Calu3 (cell line): ENCODE data around the gene FBXO41. TPM values are rescaled to one million over a fixed set of nuclear protein-coding genes. Genes with fewer than 3 reads are reported as not detected.

Experiments used
- BruUV-seq: library from RNA; stranded (reverse); fragments of 400-500 nt; replicated peaks from 2 replicates; lab custom pipeline; 2021; lab: Mats Ljungman, UMichigan
- CTCF ChIA-PET: fragments of 300-600 bp; sonication (Branson Sonifier 250); formaldehyde crosslinking; loops from one replicate; lab custom pipeline; 2022; ENCODE audit warnings: antibody characterized with exemption; lab: Charles Lee
- DNase-seq: peaks from one replicate; pipeline ENCODE4 v3.0.0; 2022
- H3K27ac Mint-ChIP-seq: one replicate; pipeline ENCODE4 v1.8.0; 2022; ENCODE audit warnings: mixed read lengths; ENCODE audit not compliant: unreplicated experiment
- H3K27me3 Mint-ChIP-seq: one replicate; pipeline ENCODE4 v1.8.0; 2022; ENCODE audit warnings: mixed read lengths; ENCODE audit not compliant: unreplicated experiment
- H3K36me3 Mint-ChIP-seq: one replicate; pipeline ENCODE4 v1.8.0; 2022; ENCODE audit warnings: mild to moderate bottlenecking, moderate library complexity, mixed read lengths; ENCODE audit not compliant: insufficient read depth, unreplicated experiment
- H3K4me1 Mint-ChIP-seq: one replicate; pipeline ENCODE4 v1.8.0; 2022; ENCODE audit warnings: mild to moderate bottlenecking, low read depth, mixed read lengths; ENCODE audit not compliant: unreplicated experiment
- H3K4me3 Mint-ChIP-seq: one replicate; pipeline ENCODE4 v1.8.0; 2022; ENCODE audit warnings: mild to moderate bottlenecking, low read depth, moderate library complexity, mixed read lengths; ENCODE audit not compliant: unreplicated experiment
- H3K9me3 Mint-ChIP-seq: one replicate; pipeline ENCODE4 v1.8.0; 2022; ENCODE audit warnings: low read depth, mixed read lengths; ENCODE audit not compliant: unreplicated experiment
- intact Hi-C: fragments of 100-400 bp; cut with micrococcal nuclease; formaldehyde crosslinking; loops from one replicate; pipeline ENCODE4 v1.10.0; 2022; ENCODE audit not compliant: unreplicated experiment
- total RNA-seq: library from RNA; stranded (reverse); gene quantifications from 2 replicates; pipeline ENCODE4 v1.2.3, GENCODE V29; 2022
- TF ChIP-seq, protein P1 (sequence below): fragments of 200-600 bp; IDR thresholded peaks from one replicate; pipeline ENCODE4 v1.8.0; 2022; ENCODE audit warnings: antibody characterized with exemption; ENCODE audit not compliant: unreplicated experiment

The FBXO41 gene
- total RNA-seq, 1 experiment from 2014 or later = 15.0 TPM

DNA sequence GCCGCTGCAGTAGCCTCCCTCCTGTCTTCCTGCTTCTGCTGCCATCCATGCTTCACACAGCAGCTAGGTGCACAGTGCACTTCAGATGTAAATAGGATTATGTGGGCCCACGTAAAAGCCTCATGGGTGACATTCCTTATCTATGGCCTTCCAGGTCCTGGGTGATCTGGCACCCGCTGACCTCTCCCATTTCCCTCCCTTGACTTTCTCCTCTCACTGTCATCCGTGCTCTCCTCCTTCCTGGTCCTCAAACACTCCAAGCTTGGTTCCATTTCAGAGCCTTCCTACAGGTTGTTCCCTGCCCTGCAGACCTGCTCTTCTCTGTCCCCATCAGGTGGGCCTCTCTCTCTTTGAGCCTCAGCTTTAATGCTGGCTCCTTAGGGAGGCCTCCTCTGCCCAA is 74.3 kb downstream of the FBXO41 start:
- Mint-ChIP-seq H3K36me3 (peaks cover 17% of the 10 kb centered on the region), H3K4me3 (no peak overlapping the region), H3K27me3 (peaks cover 39% of the 10 kb centered on the region), H3K27ac (no peak overlapping the region), H3K9me3 (no peaks in the 10 kb centered on the region), H3K4me1 (peaks cover 28% of the 10 kb centered on the region)
- no peak for DNase-seq
- TF ChIP-seq, protein P1, sequence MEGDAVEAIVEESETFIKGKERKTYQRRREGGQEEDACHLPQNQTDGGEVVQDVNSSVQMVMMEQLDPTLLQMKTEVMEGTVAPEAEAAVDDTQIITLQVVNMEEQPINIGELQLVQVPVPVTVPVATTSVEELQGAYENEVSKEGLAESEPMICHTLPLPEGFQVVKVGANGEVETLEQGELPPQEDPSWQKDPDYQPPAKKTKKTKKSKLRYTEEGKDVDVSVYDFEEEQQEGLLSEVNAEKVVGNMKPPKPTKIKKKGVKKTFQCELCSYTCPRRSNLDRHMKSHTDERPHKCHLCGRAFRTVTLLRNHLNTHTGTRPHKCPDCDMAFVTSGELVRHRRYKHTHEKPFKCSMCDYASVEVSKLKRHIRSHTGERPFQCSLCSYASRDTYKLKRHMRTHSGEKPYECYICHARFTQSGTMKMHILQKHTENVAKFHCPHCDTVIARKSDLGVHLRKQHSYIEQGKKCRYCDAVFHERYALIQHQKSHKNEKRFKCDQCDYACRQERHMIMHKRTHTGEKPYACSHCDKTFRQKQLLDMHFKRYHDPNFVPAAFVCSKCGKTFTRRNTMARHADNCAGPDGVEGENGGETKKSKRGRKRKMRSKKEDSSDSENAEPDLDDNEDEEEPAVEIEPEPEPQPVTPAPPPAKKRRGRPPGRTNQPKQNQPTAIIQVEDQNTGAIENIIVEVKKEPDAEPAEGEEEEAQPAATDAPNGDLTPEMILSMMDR = no peak
- no TSS peak for BruUV-seq
- CTCF ChIA-PET = interaction anchor here (1.1 to 1.5 kb wide), 2 partner anchors 33 to 323 kb away, joined by 3 to 6 read pairs; no protein-coding TSS in a partner anchor
- intact Hi-C loops = loop anchor here (5.0 kb wide), 1 partner anchor 33 kb away; no protein-coding TSS in a partner anchor

- intact Hi-C loops = no loop called here
Measured at GRCh38 chr2:73208258-73208657, 76.0 kb downstream of the FBXO41 start.

DNA sequence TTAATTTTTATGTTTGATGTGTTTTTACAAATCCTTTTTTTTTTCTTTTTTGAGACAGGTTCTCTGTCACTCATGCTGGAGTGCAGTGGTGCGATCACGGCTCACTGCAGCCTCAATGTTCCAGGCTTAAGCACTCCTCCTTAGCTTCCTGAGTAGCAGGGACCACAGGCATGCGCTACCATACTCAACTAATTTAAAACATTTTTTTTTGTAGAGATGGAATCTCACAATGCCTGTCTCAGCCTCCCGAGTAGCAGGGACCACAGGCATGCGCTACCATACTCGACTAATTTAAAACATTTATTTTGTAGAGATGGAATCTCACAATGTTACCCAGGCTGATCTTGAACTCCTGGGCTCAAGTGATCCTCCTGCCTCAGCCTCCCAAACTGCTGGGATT is 78.7 kb downstream of the FBXO41 start:
- no TSS peak for BruUV-seq

More at GRCh38 chr2:73208258-73208657, 76.0 kb downstream of the FBXO41 start:
- peaks cover 56% of the 10 kb centered on the region for H3K27me3 Mint-ChIP-seq
- no peak overlapping the region for H3K4me3 Mint-ChIP-seq
- H3K36me3 Mint-ChIP-seq = peaks cover under 1% of the 10 kb centered on the region
- H3K4me1 Mint-ChIP-seq = peaks cover 11% of the 10 kb centered on the region
- H3K27ac Mint-ChIP-seq = no peak overlapping the region
- BruUV-seq = no TSS peak
- no peaks in the 10 kb centered on the region for H3K9me3 Mint-ChIP-seq
- no peak for DNase-seq
- CTCF ChIA-PET = no interaction called here
- TF ChIP-seq, protein P1 = no peak

More for the DNA sequence above, 78.7 kb downstream of the FBXO41 start:
- Mint-ChIP-seq H3K36me3 (no peaks in the 10 kb centered on the region), H3K27ac (no peak overlapping the region), H3K27me3 (peaks cover 77% of the 10 kb centered on the region), H3K4me1 (no peaks in the 10 kb centered on the region), H3K9me3 (no peaks in the 10 kb centered on the region), H3K4me3 (no peak overlapping the region)
- intact Hi-C loops = no loop called here
- DNase-seq = no peak
- CTCF ChIA-PET = no interaction called here
- TF ChIP-seq, protein P1 = no peak

Other genes with a start within 250 kb of the FBXO41 start
- 11.3 and 16.4 TPM in 2 replicates for gene SFXN5, start 212.8 kb downstream of the FBXO41 start, total RNA-seq
- 20.2 and 27.1 TPM in 2 replicates for gene RAB11FIP5, start 171.5 kb downstream of the FBXO41 start, total RNA-seq
- not detected in 2 replicates for gene NOTO, start 81.9 kb downstream of the FBXO41 start, total RNA-seq
- 32.1 and 36.0 TPM in 2 replicates for gene SMYD5, start 70.2 kb downstream of the FBXO41 start, total RNA-seq
- 13.2 and 13.8 TPM in 2 replicates for gene PRADC1, start 51.2 kb downstream of the FBXO41 start, total RNA-seq
- gene CCT7, start 50.2 kb downstream of the FBXO41 start, total RNA-seq = 394 and 403 TPM in 2 replicates
- 0.68 and 0.81 TPM in 2 replicates for gene EGR4, start 9.1 kb upstream of the FBXO41 start, total RNA-seq
- gene ALMS1, start 101.4 kb upstream of the FBXO41 start, total RNA-seq = 15.8 and 16.1 TPM in 2 replicates